Measurements from ENCODE around the gene ASPSCR1. TPM values are rescaled to one million over a fixed set of nuclear protein-coding genes. Genes with fewer than 3 reads are reported as not detected.

The ASPSCR1 gene
- total and polyA plus RNA-seq, 2 of the 13 experiments (the other 11 are each of a cell fraction or from before 2014, with no cell fraction given): 274 to 314 TPM

- TF ChIP-seq HNF4G (IDR thresholded peaks at IDR 0.05; ENCODE audit: borderline replicate concordance, low read depth, low read length) (no peak), HNF4G (CRISPR knock-in tag; IDR thresholded peaks at IDR 0.05; ENCODE audit: borderline replicate concordance, low read depth) (no peak), ZNF850 (CRISPR knock-in tag; conservative IDR thresholded peaks at IDR 0.05) (no peak), ZNF18 (CRISPR knock-in tag; IDR thresholded peaks at IDR 0.05; ENCODE audit: insufficient replicate concordance) (no peak), ZNF839 (CRISPR knock-in tag; IDR thresholded peaks at IDR 0.05; ENCODE audit: borderline replicate concordance) (no peak), NFE2L1 (CRISPR knock-in tag; IDR thresholded peaks at IDR 0.05; ENCODE audit: borderline replicate concordance) (no peak), SMAD1 (CRISPR knock-in tag; IDR thresholded peaks at IDR 0.05; ENCODE audit: borderline replicate concordance, low read depth) (no peak; the same call in 1 of the 2 replicates), ZHX1 (CRISPR knock-in tag; IDR thresholded peaks at IDR 0.05; ENCODE audit: low read depth) (no peak), ZNF816 (CRISPR knock-in tag; IDR thresholded peaks at IDR 0.05; ENCODE audit: borderline replicate concordance) (no peak), ZNF619 (CRISPR knock-in tag; IDR thresholded peaks at IDR 0.05) (peak; percentile 29; the same call in 1 of the 2 replicates), ZNF317 (CRISPR knock-in tag; IDR thresholded peaks at IDR 0.05) (no peak), ZMYM2 (CRISPR knock-in tag; IDR thresholded peaks at IDR 0.05) (no peak), NR2C2 (CRISPR knock-in tag; IDR thresholded peaks at IDR 0.05; ENCODE audit: borderline replicate concordance) (no peak), ZNF570 (CRISPR knock-in tag; IDR thresholded peaks at IDR 0.05; ENCODE audit: borderline replicate concordance) (no peak), ZSCAN22 (CRISPR knock-in tag; IDR thresholded peaks at IDR 0.05) (no peak), NR2F2 (IDR thresholded peaks at IDR 0.05; ENCODE audit: borderline replicate concordance, low read depth) (no peak), RFX3 (CRISPR knock-in tag; IDR thresholded peaks at IDR 0.05) (no peak), MED1 (CRISPR knock-in tag; IDR thresholded peaks at IDR 0.05) (no peak)
- TF ChIP-seq, protein P1, sequence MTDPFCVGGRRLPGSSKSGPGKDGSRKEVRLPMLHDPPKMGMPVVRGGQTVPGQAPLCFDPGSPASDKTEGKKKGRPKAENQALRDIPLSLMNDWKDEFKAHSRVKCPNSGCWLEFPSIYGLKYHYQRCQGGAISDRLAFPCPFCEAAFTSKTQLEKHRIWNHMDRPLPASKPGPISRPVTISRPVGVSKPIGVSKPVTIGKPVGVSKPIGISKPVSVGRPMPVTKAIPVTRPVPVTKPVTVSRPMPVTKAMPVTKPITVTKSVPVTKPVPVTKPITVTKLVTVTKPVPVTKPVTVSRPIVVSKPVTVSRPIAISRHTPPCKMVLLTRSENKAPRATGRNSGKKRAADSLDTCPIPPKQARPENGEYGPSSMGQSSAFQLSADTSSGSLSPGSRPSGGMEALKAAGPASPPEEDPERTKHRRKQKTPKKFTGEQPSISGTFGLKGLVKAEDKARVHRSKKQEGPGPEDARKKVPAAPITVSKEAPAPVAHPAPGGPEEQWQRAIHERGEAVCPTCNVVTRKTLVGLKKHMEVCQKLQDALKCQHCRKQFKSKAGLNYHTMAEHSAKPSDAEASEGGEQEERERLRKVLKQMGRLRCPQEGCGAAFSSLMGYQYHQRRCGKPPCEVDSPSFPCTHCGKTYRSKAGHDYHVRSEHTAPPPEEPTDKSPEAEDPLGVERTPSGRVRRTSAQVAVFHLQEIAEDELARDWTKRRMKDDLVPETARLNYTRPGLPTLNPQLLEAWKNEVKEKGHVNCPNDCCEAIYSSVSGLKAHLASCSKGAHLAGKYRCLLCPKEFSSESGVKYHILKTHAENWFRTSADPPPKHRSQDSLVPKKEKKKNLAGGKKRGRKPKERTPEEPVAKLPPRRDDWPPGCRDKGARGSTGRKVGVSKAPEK (CRISPR knock-in tag; IDR thresholded peaks at IDR 0.05; ENCODE audit: borderline replicate concordance): no peak
Observed at GRCh38 chr17:82018152-82018988, 40.9 kb downstream of the ASPSCR1 start (continued).
